CD4-positive, alpha-beta T cell (primary cell): ENCODE data around the gene C4BPA. TPM values are rescaled to one million over a fixed set of nuclear protein-coding genes. Genes with fewer than 3 reads are reported as not detected.

ENCODE experiments used
- ATAC-seq: fragments of 200-7000 bp; cut with Tn5 transposase; one replicate; pipeline ENCODE4 v1.10.0; 2022; ENCODE audit warnings: mild to moderate bottlenecking; ENCODE audit not compliant: poor library complexity
- CTCF ChIA-PET: fragments of 350-600 bp; sonication (Branson Sonifier 250); formaldehyde crosslinking; loops from one replicate; lab custom pipeline; 2021; ENCODE audit warnings: antibody characterized with exemption, inconsistent platforms; lab: Charles Lee
- POLR2A ChIA-PET: fragments of 350-600 bp; sonication (Branson Sonifier 250); formaldehyde crosslinking; loops from one replicate; lab custom pipeline; 2021; ENCODE audit warnings: antibody characterized with exemption, inconsistent platforms; lab: Charles Lee
- DNase-seq, 14 experiments: peaks; one replicate each; pipeline ENCODE4 v3.0.0-alpha.2; 2013 to 2020; ENCODE audit warnings: mixed read lengths in 2 of 14
- H3K27ac ChIP-seq, 2 donors: one replicate each; pipeline versions ENCODE4 v1.5.1 to v1.7.0; 2013; ENCODE audit warnings: low read length in 2 of 2, low read depth in 1 of 2, mild to moderate bottlenecking in 1 of 2
- H3K27me3 ChIP-seq, 2 experiments: 1 replicate in 1 of 2; 2 replicates in 1 of 2; pipeline versions ENCODE4 v1.6.1 to v1.7.0; 2013; ENCODE audit warnings: low read length in 2 of 2, control low read depth in 1 of 2, mild to moderate bottlenecking in 1 of 2, moderate library complexity in 1 of 2; ENCODE audit not compliant: insufficient read depth in 2 of 2, control insufficient read depth in 1 of 2
- H3K36me3 ChIP-seq: one replicate; pipeline ENCODE4 v1.6.1; 2013; ENCODE audit warnings: low read length, control low read depth; ENCODE audit not compliant: insufficient read depth
- H3K4me1 ChIP-seq: one replicate; pipeline ENCODE4 v1.6.1; 2013; ENCODE audit warnings: low read length, control low read depth; ENCODE audit not compliant: insufficient read depth
- H3K4me3 ChIP-seq: one replicate; pipeline ENCODE4 v1.5.1; 2013; ENCODE audit warnings: mild to moderate bottlenecking, low read length, moderate library complexity
- H3K9me3 ChIP-seq, 2 experiments: 1 replicate in 1 of 2; 2 replicates in 1 of 2; pipeline versions ENCODE4 v1.6.1 to v1.7.0; 2013; ENCODE audit warnings: low read length in 2 of 2, mild to moderate bottlenecking in 2 of 2, control low read depth in 1 of 2, moderate library complexity in 1 of 2; ENCODE audit not compliant: control insufficient read depth in 1 of 2, insufficient read depth in 1 of 2
- H3K27ac Mint-ChIP-seq: one replicate; pipeline ENCODE4 v1.8.0; 2020; ENCODE audit warnings: mixed read lengths
- H3K27me3 Mint-ChIP-seq: one replicate; pipeline ENCODE4 v1.8.0; 2021; ENCODE audit warnings: mixed read lengths
- H3K36me3 Mint-ChIP-seq: one replicate; pipeline ENCODE4 v1.8.0; 2021; ENCODE audit warnings: low read depth, mixed read lengths
- H3K4me1 Mint-ChIP-seq: one replicate; pipeline ENCODE4 v1.8.0; 2021; ENCODE audit warnings: low read depth, mixed read lengths
- H3K4me3 Mint-ChIP-seq: one replicate; pipeline ENCODE4 v1.8.0; 2020; ENCODE audit warnings: mild to moderate bottlenecking, mixed read lengths
- H3K9me3 Mint-ChIP-seq: one replicate; pipeline ENCODE4 v1.8.0; 2020; ENCODE audit warnings: mixed read lengths
- CTCF ChIP-seq: fragments of 200-600 bp; IDR thresholded peaks from one replicate; pipeline ENCODE4 v1.8.0; 2022; ENCODE audit warnings: antibody characterized with exemption, mild to moderate bottlenecking
- intact Hi-C, 2 experiments: fragments of 100-400 bp; cut with DNase I in 1 of 2; cut with micrococcal nuclease in 1 of 2; formaldehyde crosslinking; loops; one replicate each; pipeline versions ENCODE4 v1.15.1 to v1.9.0; 2023 to 2025; cut with DNase I, micrococcal nuclease
- total RNA-seq, 174 experiments: library from RNA in 2 of 174; stranded (reverse) in 2 of 174; gene quantifications; one replicate each; pipeline ENCODE4 v1.2.3 and lab custom pipeline; 2021 to 2026

Gene C4BPA
- total RNA-seq, 2 experiments from 2014 or later: not detected

- Histone ChIP-seq H3K4me3 (no peak overlapping the region), H3K36me3 (no peaks in the 10 kb centered on the region), H3K9me3 (no peaks in the 10 kb centered on the region), H3K27ac (no peak overlapping the region), H3K4me1 (peaks cover 10% of the 10 kb centered on the region), H3K27me3 (no peaks in the 10 kb centered on the region)
- Mint-ChIP-seq H3K27ac (no peak overlapping the region), H3K4me1 (peaks cover 21% of the 10 kb centered on the region), H3K4me3 (no peak overlapping the region), H3K36me3 (no peaks in the 10 kb centered on the region), H3K27me3 (peaks cover 35% of the 10 kb centered on the region), H3K9me3 (no peaks in the 10 kb centered on the region)
- DNase-seq: peak; percentile 19 to 83 (median 40)
- intact Hi-C loops: loop anchor here (1.0 to 10.0 kb wide), 5 partner anchors 98 to 415 kb away; partner anchors contain the start of gene CD55 (in 1 of the 2)
- peak; percentile 68 for TF ChIP-seq CTCF
- POLR2A ChIA-PET: interaction anchor here (1.0 to 1.3 kb wide), 2 partner anchors 237 to 320 kb away, joined by 3 to 7 read pairs; partner anchors contain the start of gene CD55
- CTCF ChIA-PET: interaction anchor here (0.6 to 3.4 kb wide), 12 partner anchors 9 to 415 kb away, joined by 3 to 25 read pairs (median 3); partner anchors contain the start of genes CD55 and PFKFB2
- peak; percentile 77 for ATAC-seq
These were observed 19.3 kb upstream of the C4BPA start for GRCh38 chr1:207084701-207085180.

GRCh38 chr1:207085887-207086286 is 18.1 kb upstream of the C4BPA start:
- no peak overlapping the region for H3K27ac ChIP-seq
- Mint-ChIP-seq H3K4me3 (no peak overlapping the region), H3K9me3 (no peaks in the 10 kb centered on the region), H3K27me3 (peaks cover 35% of the 10 kb centered on the region), H3K27ac (no peak overlapping the region), H3K36me3 (no peaks in the 10 kb centered on the region), H3K4me1 (peaks cover 22% of the 10 kb centered on the region)
- ATAC-seq: no peak
- no peaks in the 10 kb centered on the region for H3K9me3 ChIP-seq
- no peak for TF ChIP-seq CTCF
- CTCF ChIA-PET: interaction anchor here (0.9 kb wide), 1 partner anchor 319 kb away, joined by 5 read pairs; no protein-coding TSS in a partner anchor
- H3K36me3 ChIP-seq: no peaks in the 10 kb centered on the region
- H3K27me3 ChIP-seq: no peaks in the 10 kb centered on the region
- no peak overlapping the region for H3K4me3 ChIP-seq
- intact Hi-C loops: loop anchor here (1.0 to 10.0 kb wide), 3 partner anchors 96 to 318 kb away; partner anchors contain the start of gene CD55 (in 1 of the 2)
- POLR2A ChIA-PET: no interaction called here
- peaks cover 13% of the 10 kb centered on the region for H3K4me1 ChIP-seq
- DNase-seq: no peak

- H3K27ac Mint-ChIP-seq: no peak overlapping the region
- Histone ChIP-seq H3K4me3 (no peak overlapping the region), H3K27ac (no peak overlapping the region), H3K4me1 (peaks cover 13% of the 10 kb centered on the region), H3K9me3 (no peaks in the 10 kb centered on the region), H3K27me3 (no peaks in the 10 kb centered on the region), H3K36me3 (no peaks in the 10 kb centered on the region)
- ChIA-PET CTCF (interaction anchor here (1.8 kb wide), 1 partner anchor 317 kb away, joined by 9 read pairs; no protein-coding TSS in a partner anchor), POLR2A (interaction anchor here (1.3 kb wide), 1 partner anchor 9 kb away, joined by 3 read pairs; no protein-coding TSS in a partner anchor)
- intact Hi-C loops: loop anchor here (5.0 to 10.0 kb wide), 2 partner anchors 94 to 237 kb away; partner anchors contain the start of gene CD55 (in 1 of the 2)
- no peak for TF ChIP-seq CTCF
- H3K4me3 Mint-ChIP-seq: no peak overlapping the region
- H3K9me3 Mint-ChIP-seq: no peaks in the 10 kb centered on the region
- H3K4me1 Mint-ChIP-seq: peaks cover 22% of the 10 kb centered on the region
- DNase-seq (no peak), ATAC-seq (no peak)
- no peaks in the 10 kb centered on the region for H3K36me3 Mint-ChIP-seq
- peaks cover 17% of the 10 kb centered on the region for H3K27me3 Mint-ChIP-seq
These were observed 15.9 kb upstream of the C4BPA start for GRCh38 chr1:207088161-207088560.
